HFF-Myc (cell line): Measurements from ENCODE around the gene PNMA5.

Source experiments
- DNase-seq: peaks from one replicate; pipeline ENCODE4 v3.0.0-alpha.2; 2011; ENCODE audit warnings: low read depth; ENCODE audit errors: extremely low read depth
- H3K4me3 ChIP-seq: replicated peaks from 2 replicates; pipeline ENCODE4 v1.5.1; 2011; ENCODE audit warnings: low read depth, mild to moderate bottlenecking, control low read depth, low read length
- TF ChIP-seq, protein P1 (sequence below): IDR thresholded peaks from 2 replicates; pipeline ENCODE4 v1.5.1; 2012; ENCODE audit warnings: mild to moderate bottlenecking, low read depth, low read length, control low read depth; ENCODE audit errors: missing control alignments

The PNMA5 gene

DNA sequence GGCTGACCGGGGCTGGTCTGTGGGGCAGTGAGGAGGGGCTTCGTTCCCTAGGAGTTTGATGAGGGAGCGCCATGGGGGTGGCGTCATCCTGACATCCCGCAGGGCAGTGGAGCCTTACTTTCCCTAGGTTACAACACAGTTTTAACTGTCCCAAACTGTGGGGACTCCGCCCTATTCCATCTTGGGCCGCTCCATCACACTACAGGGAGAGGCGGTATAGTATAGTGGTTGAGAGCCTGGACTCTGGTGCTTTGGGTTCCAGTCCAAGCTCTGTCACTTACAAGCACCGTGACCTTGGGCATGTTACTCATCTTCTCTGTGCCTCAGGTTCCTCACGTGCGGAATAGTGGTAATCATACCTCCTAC is 51.9 kb downstream of the PNMA5 start:
- DNase-seq: no peak
- peak overlapping the region; percentile 55 for H3K4me3 ChIP-seq
- TF ChIP-seq, protein P1, sequence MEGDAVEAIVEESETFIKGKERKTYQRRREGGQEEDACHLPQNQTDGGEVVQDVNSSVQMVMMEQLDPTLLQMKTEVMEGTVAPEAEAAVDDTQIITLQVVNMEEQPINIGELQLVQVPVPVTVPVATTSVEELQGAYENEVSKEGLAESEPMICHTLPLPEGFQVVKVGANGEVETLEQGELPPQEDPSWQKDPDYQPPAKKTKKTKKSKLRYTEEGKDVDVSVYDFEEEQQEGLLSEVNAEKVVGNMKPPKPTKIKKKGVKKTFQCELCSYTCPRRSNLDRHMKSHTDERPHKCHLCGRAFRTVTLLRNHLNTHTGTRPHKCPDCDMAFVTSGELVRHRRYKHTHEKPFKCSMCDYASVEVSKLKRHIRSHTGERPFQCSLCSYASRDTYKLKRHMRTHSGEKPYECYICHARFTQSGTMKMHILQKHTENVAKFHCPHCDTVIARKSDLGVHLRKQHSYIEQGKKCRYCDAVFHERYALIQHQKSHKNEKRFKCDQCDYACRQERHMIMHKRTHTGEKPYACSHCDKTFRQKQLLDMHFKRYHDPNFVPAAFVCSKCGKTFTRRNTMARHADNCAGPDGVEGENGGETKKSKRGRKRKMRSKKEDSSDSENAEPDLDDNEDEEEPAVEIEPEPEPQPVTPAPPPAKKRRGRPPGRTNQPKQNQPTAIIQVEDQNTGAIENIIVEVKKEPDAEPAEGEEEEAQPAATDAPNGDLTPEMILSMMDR: no peak

DNA sequence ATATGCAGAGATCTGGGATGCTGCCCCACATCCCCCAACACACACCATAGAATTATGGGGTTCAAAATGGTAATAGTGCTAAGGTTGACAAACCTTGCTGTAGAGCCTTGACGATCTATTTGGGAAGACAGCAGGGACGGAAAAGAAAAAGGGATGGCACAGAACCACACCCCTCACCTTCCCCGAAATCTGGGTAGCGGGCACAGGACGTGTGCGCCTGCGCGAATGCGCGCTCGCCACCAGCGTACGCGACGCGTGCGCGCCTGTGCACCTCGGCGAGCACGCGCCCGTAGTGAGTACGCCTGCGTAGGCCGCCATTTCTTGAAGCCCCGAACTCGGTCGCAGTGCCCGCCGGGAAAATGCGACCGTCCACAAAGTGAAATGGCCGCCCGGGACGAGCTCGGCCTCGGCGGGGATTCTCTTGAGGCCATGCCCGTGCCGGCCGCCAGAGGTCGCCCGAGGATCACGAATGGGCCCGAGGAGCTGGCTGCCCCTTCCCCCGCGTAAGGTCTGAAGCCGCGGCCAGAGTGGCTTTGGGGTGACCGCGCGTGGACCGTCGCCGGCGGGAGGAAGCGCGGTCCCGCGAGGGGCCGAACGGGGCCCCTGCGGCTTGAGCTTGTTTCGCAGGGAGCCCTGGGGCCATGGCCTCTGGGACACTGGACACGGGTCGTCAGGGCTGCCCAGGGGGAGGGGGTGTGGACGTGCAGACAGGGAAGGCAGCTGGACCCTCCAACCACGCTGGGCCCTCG is 52.4 kb downstream of the PNMA5 start:
- DNase-seq: peak; percentile 44
- peak overlapping the region; percentile 55 for H3K4me3 ChIP-seq
- TF ChIP-seq, protein P1: peak; percentile 21
